ENCODE results near the gene ASTN2. TPM values are rescaled to one million over a fixed set of nuclear protein-coding genes. Genes with fewer than 3 reads are reported as not detected.

ASTN2 gene
- total RNA-seq, 1 donor, result 3.1 TPM

DNA sequence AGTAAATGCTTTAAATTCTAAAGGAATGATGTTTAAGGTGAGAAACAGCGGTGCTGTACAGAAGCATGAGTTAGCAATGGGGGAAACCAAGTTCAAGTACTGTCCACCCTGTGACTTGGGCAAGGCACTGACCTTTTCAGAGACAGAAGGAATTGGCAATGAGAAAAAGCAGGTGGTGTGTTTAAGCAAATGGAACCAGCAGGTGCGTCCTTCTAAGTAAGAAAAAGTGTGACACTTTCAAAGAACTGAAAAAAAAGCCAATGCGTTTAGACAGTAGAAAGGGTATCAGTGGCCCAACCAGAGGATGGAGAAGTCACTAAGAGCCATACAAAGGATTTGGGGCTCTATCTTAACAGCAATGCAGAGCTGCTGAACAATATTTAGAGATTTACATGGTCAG is 1010.6 kb downstream of the ASTN2 start:
- H3K4me1 ChIP-seq (ENCODE audit: insufficient read depth, low read length), result no peaks in the 10 kb centered on the region
- H3K9me3 ChIP-seq (ENCODE audit: low read depth, low read length), result no peaks in the 10 kb centered on the region
- H3K27me3 ChIP-seq (ENCODE audit: insufficient read depth, low read length), result no peaks in the 10 kb centered on the region
- H3K4me3 ChIP-seq (ENCODE audit: low read length), result no peak overlapping the region

DNA sequence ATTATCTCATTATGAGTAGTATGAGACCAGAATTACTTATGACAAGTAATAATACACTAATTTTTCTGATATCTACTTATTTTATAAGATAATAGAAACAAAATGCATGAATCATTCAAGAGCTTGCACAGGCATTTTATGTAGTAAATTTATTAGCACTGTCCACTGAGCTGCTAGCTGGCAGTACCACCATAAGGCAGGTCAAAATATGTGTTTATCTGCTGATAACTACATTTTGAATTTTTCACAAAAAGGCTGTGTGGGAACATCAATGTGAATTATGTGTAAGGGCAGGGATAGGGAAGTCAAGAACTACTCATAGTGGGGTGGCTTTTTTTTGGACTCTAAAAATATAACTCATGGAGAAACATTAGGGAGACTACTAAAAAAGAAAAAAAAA is 1011.7 kb downstream of the ASTN2 start:
- H3K4me3 ChIP-seq (ENCODE audit: low read length), result no peak overlapping the region
- no peaks in the 10 kb centered on the region for H3K27me3 ChIP-seq (ENCODE audit: insufficient read depth, low read length)
- H3K4me1 ChIP-seq (ENCODE audit: insufficient read depth, low read length), result no peaks in the 10 kb centered on the region
- no peaks in the 10 kb centered on the region for H3K9me3 ChIP-seq (ENCODE audit: low read depth, low read length)

DNA sequence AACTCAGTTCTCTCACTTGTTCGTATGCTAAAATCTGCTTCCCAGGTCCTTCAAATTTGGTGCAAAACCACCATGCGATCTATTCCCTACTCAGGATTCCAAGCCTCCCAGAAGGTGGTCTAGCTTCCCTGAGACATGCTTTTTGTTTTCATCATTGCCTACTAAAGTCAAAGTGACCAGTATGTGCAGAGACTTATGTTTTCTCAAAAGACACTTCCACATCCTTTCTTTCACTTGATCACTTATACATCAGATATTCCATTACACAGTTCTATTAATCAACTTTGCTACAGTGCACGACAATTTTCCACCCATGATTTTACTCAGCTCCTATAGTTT is 1019.2 kb downstream of the ASTN2 start:
- H3K27me3 ChIP-seq (ENCODE audit: insufficient read depth, low read length), result no peaks in the 10 kb centered on the region
- no peaks in the 10 kb centered on the region for H3K4me1 ChIP-seq (ENCODE audit: insufficient read depth, low read length)
- H3K4me3 ChIP-seq (ENCODE audit: low read length), result no peak overlapping the region
- H3K9me3 ChIP-seq (ENCODE audit: low read depth, low read length), result no peaks in the 10 kb centered on the region

DNA sequence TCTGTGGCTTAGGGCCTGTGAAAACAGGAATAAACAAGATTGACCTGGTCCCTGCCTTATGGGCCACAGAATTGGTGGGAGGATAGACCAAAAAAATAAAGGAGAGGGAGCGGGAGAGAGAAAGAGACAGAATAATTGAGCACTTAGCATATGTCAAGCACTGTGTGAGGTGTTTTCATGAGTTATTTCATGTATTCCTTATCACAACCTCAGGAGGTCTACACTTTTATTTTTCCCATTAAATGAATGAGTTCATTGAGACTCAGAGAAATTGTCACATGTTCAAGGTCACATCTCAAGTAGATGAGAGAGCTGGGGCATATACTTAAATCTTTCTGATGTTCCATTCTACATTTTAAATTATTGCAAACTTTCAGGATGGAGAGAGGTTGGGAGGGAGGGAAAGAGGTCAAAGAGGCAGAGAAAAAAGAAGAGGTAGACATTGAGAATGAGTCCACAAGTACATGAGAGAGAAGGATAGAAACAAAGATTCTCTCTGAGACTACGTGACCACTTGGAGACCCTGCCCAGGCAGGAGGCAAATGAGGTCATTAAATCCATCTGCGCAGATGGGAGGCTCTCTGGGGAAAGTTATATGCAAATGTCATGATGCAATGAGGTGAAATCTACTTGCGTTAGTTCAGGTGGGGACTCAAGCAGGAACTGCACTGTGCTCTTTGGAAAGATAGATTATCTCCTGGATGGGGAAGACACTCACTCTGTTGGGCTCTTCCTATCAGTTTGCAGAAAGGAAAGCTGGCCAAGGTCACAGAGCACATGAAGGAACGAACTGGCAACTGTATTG is 1019.8 kb downstream of the ASTN2 start:
- Histone ChIP-seq H3K9me3 (ENCODE audit: low read depth, low read length) (no peaks in the 10 kb centered on the region), H3K27me3 (ENCODE audit: insufficient read depth, low read length) (no peaks in the 10 kb centered on the region), H3K4me1 (ENCODE audit: insufficient read depth, low read length) (no peaks in the 10 kb centered on the region), H3K4me3 (ENCODE audit: low read length) (no peak overlapping the region)

DNA sequence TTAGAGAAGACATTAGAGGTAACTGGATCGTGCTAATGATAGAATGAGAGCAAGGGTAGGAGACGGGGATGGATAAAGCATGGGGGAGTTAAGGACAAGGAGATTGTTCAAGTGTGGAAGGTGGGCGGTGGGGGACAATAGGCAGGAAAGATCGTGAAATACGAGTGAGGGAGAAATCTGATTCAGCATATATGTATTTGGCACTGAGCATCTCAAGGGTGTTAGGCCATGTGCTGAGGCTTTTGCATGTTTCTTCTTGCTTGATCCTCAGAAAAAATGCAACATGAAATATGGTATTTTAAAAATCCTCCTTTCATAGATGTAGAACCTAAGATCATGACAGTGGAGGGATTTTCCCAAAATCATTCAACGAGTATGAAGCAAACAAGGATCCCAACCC is 1020.8 kb downstream of the ASTN2 start:
- H3K4me1 ChIP-seq (ENCODE audit: insufficient read depth, low read length), result no peaks in the 10 kb centered on the region
- H3K4me3 ChIP-seq (ENCODE audit: low read length), result no peak overlapping the region
- no peaks in the 10 kb centered on the region for H3K27me3 ChIP-seq (ENCODE audit: insufficient read depth, low read length)
- no peaks in the 10 kb centered on the region for H3K9me3 ChIP-seq (ENCODE audit: low read depth, low read length)

DNA sequence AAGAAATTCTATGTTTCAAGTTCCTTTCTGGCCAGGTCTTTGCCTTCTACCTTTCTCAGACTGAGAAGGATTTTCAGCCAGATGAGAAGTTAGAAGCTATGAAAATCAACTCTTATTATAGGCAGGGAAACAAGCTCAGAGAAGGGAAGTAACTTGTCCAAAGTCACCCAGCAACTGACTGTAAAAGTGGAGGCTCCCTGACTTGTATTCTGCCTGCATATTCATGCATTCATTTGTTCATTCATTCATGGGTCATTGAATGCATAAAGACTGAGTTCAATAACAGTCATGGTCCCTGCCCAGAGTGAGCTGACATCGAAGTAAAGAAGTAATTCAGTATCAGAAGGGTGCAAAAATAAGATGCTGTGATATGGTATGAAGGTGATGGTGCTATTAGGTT is 1021.7 kb downstream of the ASTN2 start:
- no peak overlapping the region for H3K4me3 ChIP-seq (ENCODE audit: low read length)
- no peaks in the 10 kb centered on the region for H3K9me3 ChIP-seq (ENCODE audit: low read depth, low read length)
- H3K4me1 ChIP-seq (ENCODE audit: insufficient read depth, low read length), result no peaks in the 10 kb centered on the region
- H3K27me3 ChIP-seq (ENCODE audit: insufficient read depth, low read length), result no peaks in the 10 kb centered on the region

DNA sequence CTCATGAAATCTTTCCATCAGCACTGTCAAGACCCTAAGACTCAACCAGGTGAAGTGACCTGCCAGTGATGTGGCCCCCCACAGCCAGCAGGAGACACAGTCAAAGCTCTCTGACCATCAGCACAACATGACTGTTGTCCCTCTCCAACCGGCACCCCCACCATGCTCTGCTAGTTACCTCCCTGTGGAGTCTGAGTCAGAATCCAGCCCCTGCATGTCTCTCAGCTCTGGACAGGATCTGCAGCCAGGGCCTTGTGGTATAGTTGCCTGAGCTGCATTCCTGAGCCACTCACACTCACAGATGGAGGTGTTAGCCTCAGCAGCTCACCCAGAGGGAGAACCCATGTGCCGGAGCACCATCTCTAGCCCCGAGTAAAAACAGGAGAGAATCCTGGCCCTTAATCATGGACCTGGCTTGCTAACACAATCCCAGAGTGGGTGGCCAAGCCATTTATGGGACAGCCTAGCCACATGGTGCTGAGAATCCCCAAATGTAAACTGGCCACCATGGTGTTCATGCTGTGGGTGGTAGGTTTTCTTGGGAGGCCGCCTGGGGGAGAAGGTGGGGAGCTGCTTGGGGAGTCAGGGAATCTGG is 1023.5 kb downstream of the ASTN2 start:
- H3K9me3 ChIP-seq (ENCODE audit: low read depth, low read length), result no peaks in the 10 kb centered on the region
- no peaks in the 10 kb centered on the region for H3K27me3 ChIP-seq (ENCODE audit: insufficient read depth, low read length)
- no peak overlapping the region for H3K4me3 ChIP-seq (ENCODE audit: low read length)
- H3K4me1 ChIP-seq (ENCODE audit: insufficient read depth, low read length), result no peaks in the 10 kb centered on the region

DNA sequence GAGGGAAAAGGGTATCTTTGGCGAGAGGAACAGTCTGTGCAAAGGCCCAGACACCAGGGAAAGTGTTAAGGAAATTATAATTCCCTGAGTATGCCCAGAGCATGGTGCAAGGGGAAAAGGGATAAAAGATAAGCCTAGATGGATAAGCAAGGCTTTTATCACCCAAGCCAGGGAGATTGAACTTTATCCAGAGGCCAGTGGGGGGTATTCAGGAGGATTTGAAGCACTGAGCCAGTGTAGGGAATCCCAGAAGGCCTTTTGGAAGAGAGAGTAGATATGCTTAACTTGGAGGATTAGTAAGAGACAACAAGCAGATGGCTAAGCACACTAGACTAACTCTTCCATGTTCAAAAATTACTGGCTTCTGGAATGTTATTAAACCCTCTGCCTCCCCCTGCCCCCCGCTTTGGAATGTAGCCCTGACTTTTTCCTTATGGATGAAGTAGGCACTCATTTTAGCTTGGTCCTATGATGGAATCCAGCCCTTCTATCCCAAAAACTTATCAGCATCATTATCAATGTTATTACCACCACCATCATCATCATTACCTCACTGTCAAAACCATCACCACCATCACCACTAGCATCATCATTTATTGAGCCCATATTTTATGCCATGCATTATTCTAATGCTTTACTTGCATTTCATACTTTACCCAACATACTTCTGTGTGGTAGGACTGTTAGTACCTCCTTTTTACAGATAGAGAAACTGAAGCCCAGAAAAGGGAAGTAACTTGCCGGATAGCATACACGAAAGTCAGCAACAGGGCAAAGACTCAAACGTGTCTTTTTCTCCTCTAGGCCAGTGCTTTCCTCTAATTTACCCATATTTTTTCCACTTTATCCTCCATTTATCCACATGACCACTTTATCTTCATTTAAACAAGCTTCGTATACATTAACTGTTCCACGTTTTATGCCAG is 1024.3 kb downstream of the ASTN2 start:
- H3K27me3 ChIP-seq (ENCODE audit: insufficient read depth, low read length), result no peaks in the 10 kb centered on the region
- H3K4me1 ChIP-seq (ENCODE audit: insufficient read depth, low read length), result no peaks in the 10 kb centered on the region
- H3K4me3 ChIP-seq (ENCODE audit: low read length), result no peak overlapping the region
- no peaks in the 10 kb centered on the region for H3K9me3 ChIP-seq (ENCODE audit: low read depth, low read length)

DNA sequence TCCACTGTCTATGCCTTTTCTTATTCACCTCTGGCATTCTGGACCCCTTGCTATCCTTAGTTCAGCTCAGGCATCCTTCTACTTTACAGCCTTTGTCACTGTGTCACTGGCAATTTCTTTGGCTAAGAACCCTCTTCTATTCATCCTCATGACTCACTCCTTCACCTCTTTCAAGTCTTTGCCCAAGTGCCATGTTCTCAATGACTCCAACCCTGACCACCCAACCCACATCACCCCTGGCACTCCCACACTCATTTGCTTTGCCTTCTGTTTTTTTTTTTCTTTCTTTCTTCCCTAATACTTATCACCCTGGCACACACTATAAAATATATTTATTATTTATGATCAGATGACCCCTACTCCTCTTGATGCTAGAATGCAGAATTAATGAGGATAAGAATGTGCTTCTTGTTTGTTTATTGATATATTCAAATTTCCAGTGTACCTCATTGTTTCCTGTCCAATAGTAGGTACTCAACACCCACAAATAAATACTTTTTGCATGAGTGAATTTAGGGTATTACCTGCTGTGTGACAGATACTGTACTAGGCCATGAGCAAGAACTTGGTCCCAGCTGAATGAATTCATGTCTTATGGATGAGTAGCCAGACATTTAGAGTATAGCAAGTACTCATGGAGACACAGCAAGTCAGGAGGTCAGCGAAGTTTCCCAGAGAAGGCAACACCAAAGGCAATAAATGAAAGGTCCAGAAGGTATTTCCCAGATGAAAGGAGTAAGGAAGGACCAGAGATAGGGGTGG is 1025.1 kb downstream of the ASTN2 start:
- H3K4me3 ChIP-seq (ENCODE audit: low read length), result no peak overlapping the region
- no peaks in the 10 kb centered on the region for H3K9me3 ChIP-seq (ENCODE audit: low read depth, low read length)
- no peaks in the 10 kb centered on the region for H3K27me3 ChIP-seq (ENCODE audit: insufficient read depth, low read length)
- H3K4me1 ChIP-seq (ENCODE audit: insufficient read depth, low read length), result no peaks in the 10 kb centered on the region

DNA sequence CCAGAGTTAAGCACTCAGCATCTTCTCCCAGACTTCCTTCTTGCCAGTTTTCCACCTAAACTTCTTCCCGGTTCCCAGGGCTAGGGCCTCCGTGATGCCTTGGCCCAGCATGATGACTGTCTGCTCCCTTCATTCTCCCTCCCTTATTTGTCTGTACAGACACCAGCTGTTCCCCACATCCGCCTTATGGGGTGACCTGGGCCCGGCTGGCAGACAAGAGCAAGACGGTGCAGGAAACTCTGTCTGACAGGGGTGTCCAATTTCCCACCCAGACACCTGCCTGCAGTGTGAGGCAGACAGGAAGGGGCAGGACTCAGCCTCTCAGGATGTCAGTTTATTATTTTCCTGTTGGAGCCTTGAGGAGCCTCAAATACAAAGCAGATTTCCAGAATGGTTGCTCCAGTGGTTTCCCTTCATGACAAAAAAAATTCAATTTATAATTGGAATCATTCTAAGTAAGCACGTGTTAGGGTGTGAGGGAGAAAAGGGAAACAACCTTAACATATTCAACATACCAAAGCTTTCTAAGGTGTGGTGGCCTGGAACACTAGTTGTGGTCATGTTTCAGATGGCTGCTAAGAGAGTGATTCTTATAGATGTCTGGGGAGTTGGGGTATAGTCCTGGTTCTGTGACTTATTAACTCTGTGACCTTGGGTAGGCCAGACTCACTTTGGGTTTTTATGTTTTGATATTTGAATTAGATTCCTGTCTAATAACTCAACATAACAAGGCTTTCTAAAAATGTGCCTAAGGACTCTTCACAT is 1026.7 kb downstream of the ASTN2 start:
- H3K27me3 ChIP-seq (ENCODE audit: insufficient read depth, low read length), result no peaks in the 10 kb centered on the region
- H3K4me1 ChIP-seq (ENCODE audit: insufficient read depth, low read length), result no peaks in the 10 kb centered on the region
- H3K4me3 ChIP-seq (ENCODE audit: low read length), result no peak overlapping the region
- no peaks in the 10 kb centered on the region for H3K9me3 ChIP-seq (ENCODE audit: low read depth, low read length)

DNA sequence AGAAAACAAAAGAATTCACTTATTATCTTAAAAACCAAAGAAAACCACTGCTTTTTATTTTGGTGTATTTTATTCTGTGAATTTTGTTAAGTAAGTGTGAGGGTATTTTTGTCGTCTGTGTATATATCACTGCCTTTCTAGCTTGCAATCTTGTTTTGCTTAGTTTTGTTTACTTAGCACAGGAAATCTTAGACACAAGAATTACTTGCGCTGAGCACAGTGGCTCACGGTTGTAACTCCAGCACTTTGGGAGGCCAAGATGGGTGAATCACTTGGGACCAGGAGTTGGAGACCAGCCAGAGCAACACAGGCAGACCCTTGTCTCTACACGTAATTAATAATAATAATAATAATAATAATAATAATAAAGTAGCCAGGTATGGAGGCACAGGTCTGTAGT is 1030.9 kb downstream of the ASTN2 start:
- Histone ChIP-seq H3K4me1 (ENCODE audit: insufficient read depth, low read length) (no peaks in the 10 kb centered on the region), H3K9me3 (ENCODE audit: low read depth, low read length) (no peaks in the 10 kb centered on the region), H3K4me3 (ENCODE audit: low read length) (no peak overlapping the region), H3K27me3 (ENCODE audit: insufficient read depth, low read length) (no peaks in the 10 kb centered on the region)

DNA sequence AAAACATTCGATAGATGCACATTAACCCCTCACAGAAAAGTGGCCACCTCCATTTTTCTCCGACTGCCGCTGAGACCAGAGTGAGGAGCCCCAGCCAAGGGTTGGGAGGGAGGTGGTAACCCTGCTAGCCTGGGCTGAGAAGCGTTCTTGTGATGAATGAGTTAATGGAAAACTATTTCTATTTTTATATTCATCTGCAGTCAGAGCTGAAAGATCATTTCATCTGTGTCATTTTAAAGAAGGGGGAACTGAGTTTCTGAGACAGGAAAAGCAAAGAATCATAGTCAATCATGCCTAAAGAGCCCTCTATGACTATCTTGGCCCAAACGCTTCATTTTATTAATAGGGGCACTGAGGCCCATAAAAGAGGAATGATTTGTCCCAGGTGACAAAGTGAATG is 1031.7 kb downstream of the ASTN2 start:
- Histone ChIP-seq H3K27me3 (ENCODE audit: insufficient read depth, low read length) (no peaks in the 10 kb centered on the region), H3K4me3 (ENCODE audit: low read length) (no peak overlapping the region), H3K9me3 (ENCODE audit: low read depth, low read length) (no peaks in the 10 kb centered on the region), H3K4me1 (ENCODE audit: insufficient read depth, low read length) (no peaks in the 10 kb centered on the region)

DNA sequence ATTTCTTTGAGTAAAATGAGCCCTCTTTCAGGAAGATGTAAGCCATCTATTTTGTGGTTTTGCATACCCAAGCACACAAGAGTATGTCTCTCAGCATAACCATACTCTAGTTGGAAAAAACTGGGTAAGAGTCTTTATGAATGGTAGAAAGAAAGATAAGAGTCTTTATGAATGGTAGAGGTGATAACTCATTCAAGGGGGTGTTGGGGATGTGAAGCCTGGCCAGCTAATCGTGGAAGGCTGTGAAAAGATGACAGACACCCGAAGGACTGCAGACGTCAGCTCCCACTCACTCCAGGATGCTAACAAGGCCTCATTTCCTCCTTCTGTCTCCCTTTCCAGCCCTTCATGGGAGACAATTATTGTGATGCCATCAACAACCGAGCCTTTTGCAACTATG is 1032.8 kb downstream of the ASTN2 start:
- no peaks in the 10 kb centered on the region for H3K27me3 ChIP-seq (ENCODE audit: insufficient read depth, low read length)
- H3K9me3 ChIP-seq (ENCODE audit: low read depth, low read length), result no peaks in the 10 kb centered on the region
- no peaks in the 10 kb centered on the region for H3K4me1 ChIP-seq (ENCODE audit: insufficient read depth, low read length)
- H3K4me3 ChIP-seq (ENCODE audit: low read length), result no peak overlapping the region

DNA sequence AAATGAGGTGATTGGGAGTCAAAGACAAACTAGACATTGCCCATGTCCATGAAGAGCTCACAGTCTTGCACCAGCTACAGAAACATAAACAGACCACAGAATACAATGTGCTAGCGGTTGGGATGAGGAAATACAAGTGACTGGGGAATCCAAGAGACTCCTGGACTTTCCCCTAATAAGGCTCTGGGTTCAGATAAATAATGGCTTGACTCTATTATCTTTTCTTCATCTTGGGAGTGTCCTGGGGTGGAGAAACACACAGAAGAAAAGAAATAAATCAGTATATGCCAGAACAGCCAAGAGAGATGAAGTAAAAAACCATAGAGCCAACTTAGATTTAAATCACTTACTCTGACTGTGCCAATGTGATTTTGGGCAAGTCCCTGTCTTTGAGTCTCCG is 1033.5 kb downstream of the ASTN2 start:
- Histone ChIP-seq H3K27me3 (ENCODE audit: insufficient read depth, low read length) (no peaks in the 10 kb centered on the region), H3K9me3 (ENCODE audit: low read depth, low read length) (no peaks in the 10 kb centered on the region), H3K4me1 (ENCODE audit: insufficient read depth, low read length) (no peaks in the 10 kb centered on the region), H3K4me3 (ENCODE audit: low read length) (no peak overlapping the region)

Measured in mononuclear cell (primary cell).